HEK293 (cell line): ENCODE data around the gene IGFBP4.

Experiments used
- CTCF ChIP-seq: fragments of 450-650 bp; formaldehyde crosslinking; IDR thresholded peaks from 2 replicates; pipeline ENCODE4 v1.5.1; 2016; ENCODE audit warnings: missing biosample characterization, missing genetic modification characterization
- GLIS2 ChIP-seq: fragments of 450-650 bp; formaldehyde crosslinking; IDR thresholded peaks from 2 replicates; pipeline ENCODE4 v1.5.1; 2016; ENCODE audit warnings: missing biosample characterization, missing genetic modification characterization
- PBX3 ChIP-seq: sonication (generic); formaldehyde crosslinking; IDR thresholded peaks from 2 replicates; pipeline ENCODE4 v1.8.1; 2022; ENCODE audit warnings: mild to moderate bottlenecking, moderate library complexity, missing genetic modification reagents
- ZBTB8A ChIP-seq: fragments of 450-650 bp; formaldehyde crosslinking; IDR thresholded peaks from 2 replicates; pipeline ENCODE4 v1.5.1; 2016; ENCODE audit warnings: missing biosample characterization, missing genetic modification characterization
- ZFP37 ChIP-seq: fragments of 450-650 bp; formaldehyde crosslinking; IDR thresholded peaks from 2 replicates; pipeline ENCODE4 v1.5.1; 2016; ENCODE audit warnings: missing biosample characterization, missing genetic modification characterization
- ZNF202 ChIP-seq: fragments of 450-650 bp; formaldehyde crosslinking; IDR thresholded peaks from 2 replicates; pipeline ENCODE4 v1.5.1; 2016; ENCODE audit warnings: missing biosample characterization, missing genetic modification characterization, borderline replicate concordance

GRCh38 chr17:40447148-40447644 is 3.9 kb downstream of the IGFBP4 start:
- TF ChIP-seq ZNF202 (no peak), CTCF (tag by site-specific recombination) (no peak), ZBTB8A (tag by site-specific recombination) (no peak), ZFP37 (no peak), PBX3 (CRISPR knock-in tag) (no peak), GLIS2 (tag by site-specific recombination) (no peak)
